Lung (tissue), 12 donors: ENCODE results near the gene ZNF536. TPM values are rescaled to one million over a fixed set of nuclear protein-coding genes. Genes with fewer than 3 reads are reported as not detected.
A peak's percentile ranks its signal among the peaks of the same experiment; 100 is the strongest.

ENCODE experiments used
- ATAC-seq: fragments of 200-7000 bp; cut with Tn5 transposase; one replicate; pipeline ENCODE4 v1.9.1; 2020; ENCODE audit warnings: moderate number of reproducible peaks; ENCODE audit not compliant: insufficient read depth, low FRiP score
- DNase-seq, 3 donors: peaks; one replicate each; pipeline ENCODE4 v3.0.0-alpha.2; 2013 to 2017
- H3K27ac ChIP-seq, 2 donors: one replicate each; pipeline ENCODE4 v1.5.1; 2013; ENCODE audit warnings: mild to moderate bottlenecking in 2 of 2, moderate library complexity in 2 of 2, control low read depth in 1 of 2, inconsistent platforms in 1 of 2, low read depth in 1 of 2, low read length in 1 of 2
- H3K27me3 ChIP-seq, 3 donors: one replicate each; pipeline ENCODE4 v1.5.1; 2013; ENCODE audit warnings: low read length in 2 of 3; ENCODE audit not compliant: control insufficient read depth in 3 of 3, insufficient read depth in 3 of 3
- H3K36me3 ChIP-seq, 4 donors: one replicate each; pipeline ENCODE4 v1.5.1; 2013; ENCODE audit warnings: low read length in 4 of 4, mild to moderate bottlenecking in 1 of 4, moderate library complexity in 1 of 4; ENCODE audit not compliant: control insufficient read depth in 4 of 4, insufficient read depth in 4 of 4
- H3K4me1 ChIP-seq, 5 donors: one replicate each; pipeline ENCODE4 v1.5.1; 2013; ENCODE audit warnings: low read length in 5 of 5, mild to moderate bottlenecking in 2 of 5, moderate library complexity in 1 of 5; ENCODE audit not compliant: control insufficient read depth in 5 of 5, insufficient read depth in 5 of 5
- H3K4me3 ChIP-seq: one replicate; pipeline ENCODE4 v1.5.1; 2013; ENCODE audit warnings: mild to moderate bottlenecking, control low read depth, moderate library complexity
- H3K9ac ChIP-seq, 2 donors: one replicate each; pipeline ENCODE4 v1.5.1; 2013; ENCODE audit warnings: low read length in 2 of 2, control low read depth in 1 of 2; ENCODE audit not compliant: insufficient read depth in 1 of 2
- H3K9me3 ChIP-seq, 4 donors: one replicate each; pipeline ENCODE4 v1.5.1; 2013; ENCODE audit warnings: low read length in 3 of 4, mild to moderate bottlenecking in 1 of 4, moderate library complexity in 1 of 4; ENCODE audit not compliant: control insufficient read depth in 4 of 4, insufficient read depth in 3 of 4
- CTCF ChIP-seq: IDR thresholded peaks from 2 replicates; pipeline ENCODE4 v1.5.1; 2012; ENCODE audit warnings: mild to moderate bottlenecking; ENCODE audit errors: control extremely low read depth, extremely low read depth
- WGBS, 2 donors: extraction: QIAGEN DNeasy Blood & Tissue Kit; methylation state at CpG; one replicate each; pipeline ENCODE4 v1.1.7; 2013; 5-methylcytosine and 5-hydroxymethylcytosine counted together
- polyA plus RNA-seq, 2 donors: library from polyadenylated mRNA; stranded (reverse); fragments of 200-250 nt; gene quantifications; one replicate each; pipeline ENCODE4 v1.2.1, GENCODE V29; 2013
- total RNA-seq, 2 donors: library from RNA; depleted of rRNA in 1 of 2; stranded (reverse); fragments of >200 nt in 1 of 2; gene quantifications; one replicate each; pipeline ENCODE4 v1.2.1, GENCODE V29; 2014 to 2021
- donor health status: control.
- donor health status: control.
- donor health status: Bipolar disorder and iron deficiency.
- donor health status: healthy.
- donor health status: DM: yes; HTN: yes; CAD: no.

ZNF536 gene
- total and polyA plus RNA-seq, 4 donors: 0.07 to 5.6 (median 0.21) TPM

- DNase-seq: no peak
- no peak overlapping the region for H3K4me3 ChIP-seq
- H3K27ac ChIP-seq: no peak overlapping the region
- no peaks in the 10 kb centered on the region for H3K36me3 ChIP-seq
- H3K9ac ChIP-seq: no peak overlapping the region
- ATAC-seq: no peak
- no peaks in the 10 kb centered on the region for H3K27me3 ChIP-seq
- no peaks in the 10 kb centered on the region for H3K9me3 ChIP-seq
- TF ChIP-seq CTCF: no peak
- H3K4me1 ChIP-seq: peaks cover 0 to 40% (median 1%) of the 10 kb centered on the region in 5 donors
- 76 to 83% methylated on average over 14 of the region's 14 CpGs for WGBS, 2 donors
These were observed 32.3 kb upstream of the ZNF536 start for GRCh38 chr19:30339624-30340525.

- no peak overlapping the region for H3K4me3 ChIP-seq
- no peak for ATAC-seq
- H3K27ac ChIP-seq: no peak overlapping the region
- H3K9ac ChIP-seq: peak overlapping the region in 1 of 2 donors; percentile 51
- peaks cover 0 to 1% (median 0%) of the 10 kb centered on the region in 4 donors for H3K9me3 ChIP-seq
- H3K4me1 ChIP-seq: peaks cover 0 to 40% (median 1%) of the 10 kb centered on the region in 5 donors
- H3K36me3 ChIP-seq: no peaks in the 10 kb centered on the region
- WGBS, 2 donors: 52 to 62% methylated on average over 11 of the region's 11 CpGs
- no peak for TF ChIP-seq CTCF
- DNase-seq: peak; percentile 81 to 97 (median 97)
- H3K27me3 ChIP-seq: no peaks in the 10 kb centered on the region
These were observed 31.2 kb upstream of the ZNF536 start for GRCh38 chr19:30340771-30341561.

GRCh38 chr19:30341611-30342201 lies 30.5 kb upstream of the ZNF536 start:
- H3K9ac ChIP-seq: no peak overlapping the region
- H3K4me1 ChIP-seq: peaks cover 0 to 40% (median 1%) of the 10 kb centered on the region in 5 donors
- peaks cover 0 to 1% (median 0%) of the 10 kb centered on the region in 4 donors for H3K9me3 ChIP-seq
- H3K4me3 ChIP-seq: no peak overlapping the region
- H3K27ac ChIP-seq: no peak overlapping the region
- DNase-seq (peak in 2 of 3 donors; percentile 79 to 83), ATAC-seq (no peak)
- TF ChIP-seq CTCF: no peak
- H3K27me3 ChIP-seq: no peaks in the 10 kb centered on the region
- H3K36me3 ChIP-seq: no peaks in the 10 kb centered on the region
